HG03139 (cell line): ENCODE results near the gene TBC1D12.
"Not testable (repeated sequence)": the region's sequence is repeated elsewhere in the genome, so short reads cannot be mapped to it uniquely, and the experiment has no call there.

ENCODE experiments used
- ATAC-seq: cut with Tn5 transposase; IDR thresholded peaks from one replicate; pipeline ENCODE4 v1.9.1; 2021; ENCODE audit not compliant: unreplicated experiment

The TBC1D12 gene

GRCh38 chr10:94533027-94533426 lies 130.7 kb downstream of the TBC1D12 start:
- ATAC-seq = no peak

GRCh38 chr10:94542282-94542681 lies 139.9 kb downstream of the TBC1D12 start:
- ATAC-seq = not testable (repeated sequence)

DNA sequence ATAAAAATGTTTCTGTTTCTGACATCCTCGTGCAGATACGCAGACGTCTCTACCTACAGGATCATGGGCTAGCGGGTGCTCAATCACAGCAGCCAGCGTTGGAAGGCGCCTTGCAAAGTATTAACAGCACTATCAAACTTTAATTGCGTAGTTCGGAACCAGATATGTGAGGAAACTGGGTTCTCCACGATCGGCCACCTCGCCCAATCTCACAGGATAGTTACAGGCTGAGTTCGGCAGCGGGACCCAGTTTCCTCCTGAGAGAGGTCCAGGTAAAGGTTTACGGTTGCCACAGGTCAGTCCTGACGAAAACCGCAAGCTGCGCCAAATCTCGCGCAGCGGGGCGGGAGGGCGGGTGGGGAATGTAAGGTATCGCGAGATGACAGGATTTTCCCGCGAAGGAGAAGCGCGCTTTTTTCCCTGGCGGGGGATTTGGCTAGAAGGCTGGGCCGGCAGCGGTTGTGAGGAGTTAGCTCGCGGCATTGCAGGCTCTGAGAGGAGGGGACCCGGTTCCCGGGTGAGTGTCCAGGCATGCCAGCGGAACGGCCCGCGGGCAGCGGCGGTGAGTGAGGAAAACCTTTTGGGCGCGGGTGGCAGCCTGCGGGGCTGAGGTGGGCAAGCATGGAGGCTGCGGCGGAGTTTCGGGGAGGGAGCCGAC lies 143.2 kb downstream of the TBC1D12 start, which contains the start of gene HELLS:
Gene HELLS (plus strand): TSS at position 398 of the 658 bp plus-strand sequence. CDS start 134 bp downstream, at position 532.
- peak; percentile 77 for ATAC-seq

GRCh38 chr10:94546049-94546900 lies 143.9 kb downstream of the TBC1D12 start:
- peak; percentile 11 for ATAC-seq

DNA sequence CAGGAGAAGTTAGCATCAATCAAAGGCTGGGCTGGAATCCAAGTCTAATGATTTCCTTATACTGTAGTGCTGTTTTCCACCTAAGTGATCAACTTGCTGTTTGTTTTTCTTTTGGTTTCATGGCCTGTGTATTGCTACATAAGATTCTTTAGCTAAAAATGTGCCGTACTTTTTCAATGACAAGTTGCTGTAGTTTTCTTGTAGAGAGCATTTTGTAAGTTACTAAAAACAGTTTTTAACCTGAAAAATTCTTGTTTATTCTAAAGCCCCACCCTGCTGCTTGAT lies 144.5 kb downstream of the TBC1D12 start:
- ATAC-seq = no peak

DNA sequence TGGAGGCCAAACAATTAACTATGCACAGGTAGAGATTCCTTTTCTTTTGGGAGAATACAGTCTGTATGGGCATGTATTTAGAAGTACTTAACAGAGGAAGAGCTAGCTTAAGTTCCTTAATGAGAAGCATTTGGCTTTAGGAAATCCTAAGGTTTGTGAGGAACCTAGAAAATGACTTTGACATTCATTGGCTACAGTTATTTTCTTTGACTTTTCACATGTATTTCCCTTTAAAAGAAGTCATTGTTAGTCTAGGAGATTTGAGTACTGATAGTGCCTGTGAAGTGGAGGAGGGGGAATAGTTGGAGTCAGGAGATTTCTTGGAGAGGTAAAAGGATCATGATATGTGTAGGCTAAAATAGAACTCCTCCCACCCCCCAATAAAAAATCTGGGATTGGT lies 146.9 kb downstream of the TBC1D12 start:
- no peak for ATAC-seq

DNA sequence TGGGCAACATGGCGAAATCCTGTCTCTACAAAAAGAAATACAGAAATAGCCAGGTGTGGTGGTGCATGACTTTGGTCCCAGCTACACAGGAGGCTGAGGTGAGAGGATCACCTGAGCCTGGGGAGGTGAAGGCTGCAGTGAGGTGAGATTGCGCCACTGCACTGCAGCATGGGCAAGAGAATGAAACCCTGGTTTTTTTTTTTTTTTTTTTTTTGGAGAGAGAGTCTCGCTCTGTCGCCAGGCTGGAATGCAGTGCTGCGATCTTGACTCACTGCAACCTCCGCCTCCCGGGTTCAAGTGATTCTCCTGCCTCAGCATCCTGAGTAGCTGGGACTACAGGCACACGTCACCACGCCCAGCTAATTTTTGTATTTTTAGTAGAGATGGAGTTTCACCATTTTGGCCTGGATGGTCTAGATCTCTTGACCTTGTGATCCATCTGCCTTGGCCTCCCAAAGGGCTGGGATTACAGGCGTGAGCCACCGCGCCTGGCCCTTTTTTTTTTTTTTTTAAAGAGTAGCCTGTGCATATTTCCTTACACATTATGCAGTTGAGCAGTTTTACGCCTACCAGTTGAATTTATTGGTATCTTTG lies 165.5 kb downstream of the TBC1D12 start:
- ATAC-seq = not testable (repeated sequence)

- ATAC-seq = no peak
These were observed 168.7 kb downstream of the TBC1D12 start for GRCh38 chr10:94571081-94571480.

- ATAC-seq = no peak
These were observed 169.2 kb downstream of the TBC1D12 start for GRCh38 chr10:94571528-94571927.

- no peak for ATAC-seq
These were observed 176.4 kb downstream of the TBC1D12 start for GRCh38 chr10:94578790-94579189.

DNA sequence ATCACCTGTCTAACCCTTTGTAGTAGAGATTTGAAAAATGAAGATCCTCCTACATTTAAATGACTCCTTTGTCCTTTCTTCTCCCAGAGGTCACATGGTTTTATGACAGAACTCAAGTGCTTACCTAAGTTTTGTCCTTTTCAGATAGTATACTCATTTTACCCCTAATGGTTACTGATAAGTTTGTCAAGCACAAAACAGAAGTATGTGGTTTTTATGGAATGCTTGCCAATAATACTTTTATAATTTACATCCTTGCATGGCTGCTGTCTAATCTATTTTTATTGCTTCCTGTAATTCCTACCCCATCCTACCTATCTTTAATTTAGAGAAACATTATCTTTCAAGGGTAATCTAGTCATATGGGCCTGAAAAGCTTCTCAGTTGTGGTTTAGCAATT lies 180.8 kb downstream of the TBC1D12 start:
- ATAC-seq = no peak
